IPS-NIHi7 (cell line): ENCODE results near the gene NRIP2.
"Not testable (repeated sequence)": the region's sequence is repeated elsewhere in the genome, so short reads cannot be mapped to it uniquely, and the experiment has no call there.

Experiments used
- DNase-seq: peaks from one replicate; pipeline ENCODE4 v3.0.0; 2012; ENCODE audit warnings: mixed read lengths; ENCODE audit errors: extremely low spot score

Gene NRIP2

GRCh38 chr12:2834581-2835491, at the start of gene NRIP2:
Gene NRIP2 (minus strand): TSS chr12:2835035. CDS start chr12:2834983, 52 bp downstream.
- peak; percentile 62 for DNase-seq

- no peak for DNase-seq
These were observed 45.0 kb upstream of the NRIP2 start for GRCh38 chr12:2879853-2880252.

GRCh38 chr12:2877953-2878732, 43.3 kb upstream of the NRIP2 start:
- DNase-seq: no peak

- peak; percentile 95 for DNase-seq
These were observed 42.5 kb upstream of the NRIP2 start, which contains the start of the genes FOXM1 and RHNO1 for GRCh38 chr12:2877047-2877952. Gene FOXM1 (minus strand): TSS chr12:2877174. CDS start chr12:2874478, 2,696 bp downstream. Gene RHNO1 (plus strand): TSS chr12:2877223. CDS start chr12:2885367, 8,144 bp downstream.

GRCh38 chr12:2876431-2877046, 41.7 kb upstream of the NRIP2 start:
- DNase-seq: peak; percentile 51

GRCh38 chr12:2868986-2869632, 34.3 kb upstream of the NRIP2 start:
- not testable (repeated sequence) for DNase-seq

- DNase-seq: no peak
These were observed 29.4 kb upstream of the NRIP2 start for GRCh38 chr12:2864198-2864597.

GRCh38 chr12:2863402-2863801, 28.6 kb upstream of the NRIP2 start:
- not testable (repeated sequence) for DNase-seq

- no peak for DNase-seq
These were observed 28.0 kb upstream of the NRIP2 start for GRCh38 chr12:2862876-2863275.

- DNase-seq: no peak
These were observed 25.3 kb upstream of the NRIP2 start for GRCh38 chr12:2860170-2860569.

GRCh38 chr12:2858944-2859421, 24.1 kb upstream of the NRIP2 start:
- DNase-seq: no peak

GRCh38 chr12:2858334-2858733, 23.5 kb upstream of the NRIP2 start:
- DNase-seq: no peak

- DNase-seq: no peak
These were observed 22.7 kb upstream of the NRIP2 start for GRCh38 chr12:2857576-2857975.

GRCh38 chr12:2857021-2857431, 22.2 kb upstream of the NRIP2 start, which contains the start of gene TEX52:
Gene TEX52 (minus strand): TSS chr12:2857039. CDS start chr12:2857026, 13 bp downstream.
- peak; percentile 69 for DNase-seq

GRCh38 chr12:2856051-2856450, 21.2 kb upstream of the NRIP2 start:
- no peak for DNase-seq

- DNase-seq: no peak
These were observed 20.7 kb upstream of the NRIP2 start for GRCh38 chr12:2855546-2855945.

GRCh38 chr12:2854669-2855453, 20.0 kb upstream of the NRIP2 start:
- DNase-seq: no peak

- DNase-seq: peak; percentile 97
These were observed 18.8 kb upstream of the NRIP2 start for GRCh38 chr12:2853626-2854025.

- no peak for DNase-seq
These were observed 17.1 kb upstream of the NRIP2 start for GRCh38 chr12:2851931-2852330.
